Body of pancreas (tissue), 4 donors: Measurements from ENCODE around the gene EFNA3.

Experiments
- CTCF ChIP-seq, 7 experiments: fragments of 450-650 bp in 4 of 7; fragments of 200-600 bp in 3 of 7; sonication (generic) in 3 of 7; IDR thresholded peaks; one replicate each; pipeline ENCODE4 v1.5.1; 2016 to 2019; ENCODE audit warnings: antibody characterized with exemption in 7 of 7
- POLR2A ChIP-seq, 3 donors: fragments of 450-650 bp; IDR thresholded peaks; one replicate each; pipeline ENCODE4 v1.6.1; 2016; ENCODE audit warnings: antibody characterized with exemption in 3 of 3, mild to moderate bottlenecking in 2 of 3

DNA sequence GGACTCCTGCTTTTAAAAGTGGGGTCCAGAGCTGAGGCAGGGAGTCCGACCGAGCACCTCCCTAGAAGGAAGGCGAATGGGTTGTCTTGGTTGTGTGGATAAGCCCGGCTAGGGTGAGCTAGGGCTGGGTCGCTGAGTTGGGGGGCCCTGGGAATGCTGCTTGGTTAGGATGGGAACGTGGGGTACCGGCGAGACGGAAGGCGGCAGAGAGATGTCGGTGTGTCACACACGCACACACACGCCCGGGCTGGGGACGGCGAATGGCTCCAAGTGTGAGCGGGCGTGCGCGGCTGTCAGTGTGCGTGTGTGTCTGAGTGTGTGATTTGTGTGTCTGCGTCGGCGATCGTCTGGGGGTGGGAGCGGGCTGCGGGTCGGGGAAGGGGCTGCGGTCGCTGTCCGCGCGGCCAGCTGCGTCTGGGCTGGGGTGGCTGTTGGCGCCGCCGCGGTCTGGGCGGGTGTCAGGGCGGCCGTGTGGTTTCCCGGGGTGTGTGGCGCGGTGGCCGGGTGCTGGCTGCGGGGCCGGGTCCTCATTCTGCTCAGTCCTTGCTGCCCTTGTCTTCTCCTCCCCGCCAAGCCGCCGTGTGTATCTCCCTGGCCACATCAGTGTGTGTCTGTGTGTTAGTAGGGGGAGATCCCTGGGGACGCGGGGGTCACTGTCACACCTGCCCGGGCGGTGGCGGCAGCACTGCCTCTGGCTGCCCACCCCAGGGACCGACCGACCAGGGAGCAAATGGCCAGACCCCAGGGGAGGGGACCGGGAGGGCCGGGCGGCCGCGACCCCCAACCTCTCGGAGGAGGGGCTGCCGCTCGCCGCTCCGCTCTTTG, 1.1 kb downstream of the EFNA3 start:
- TF ChIP-seq CTCF (IDR thresholded peaks at IDR 0.05) (no peak), POLR2A (IDR thresholded peaks at IDR 0.05) (no peak)
